GM21381 (cell line): ENCODE measurements around the gene ARID3A.

Experiments
- ATAC-seq: cut with Tn5 transposase; IDR thresholded peaks from one replicate; pipeline ENCODE4 v1.9.1; 2021; ENCODE audit warnings: mild to moderate bottlenecking, moderate library complexity; ENCODE audit not compliant: unreplicated experiment

Gene ARID3A

DNA sequence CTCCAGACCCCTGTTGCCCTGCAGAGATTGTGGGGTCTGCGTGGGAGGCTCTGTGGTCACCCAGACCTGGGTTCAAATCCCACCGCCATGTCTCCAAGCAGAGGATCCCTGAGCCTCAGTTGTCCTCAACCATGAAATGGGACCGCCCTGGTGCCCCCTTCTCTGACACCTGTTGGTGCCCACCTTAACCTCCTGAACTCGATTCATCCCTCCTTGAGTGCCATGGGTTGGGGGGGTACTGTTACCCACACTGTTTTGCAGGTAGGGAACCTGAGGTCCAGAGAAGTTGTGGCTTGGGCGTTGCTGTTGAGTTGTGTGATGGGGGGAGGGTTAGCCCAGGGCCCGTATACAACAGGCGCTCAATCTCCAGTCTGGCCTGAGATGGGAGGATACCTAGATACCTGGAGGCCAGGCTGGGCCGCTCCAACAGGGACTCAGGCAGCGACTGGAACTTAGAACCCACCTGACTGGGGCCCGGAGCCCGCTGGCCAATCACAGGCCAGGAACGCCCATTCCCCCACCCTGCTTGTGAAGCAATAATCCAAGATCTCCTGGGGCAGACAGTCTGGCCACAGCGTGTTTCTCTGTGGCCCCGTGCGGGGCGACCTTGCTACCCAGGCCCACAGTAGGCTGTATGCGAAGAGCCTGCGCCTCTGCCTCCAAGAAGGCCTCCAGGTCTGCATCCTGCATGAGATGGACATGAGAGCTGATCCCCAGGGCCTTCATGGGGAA lies 2.8 kb downstream of the ARID3A start:
- ATAC-seq, result no peak

DNA sequence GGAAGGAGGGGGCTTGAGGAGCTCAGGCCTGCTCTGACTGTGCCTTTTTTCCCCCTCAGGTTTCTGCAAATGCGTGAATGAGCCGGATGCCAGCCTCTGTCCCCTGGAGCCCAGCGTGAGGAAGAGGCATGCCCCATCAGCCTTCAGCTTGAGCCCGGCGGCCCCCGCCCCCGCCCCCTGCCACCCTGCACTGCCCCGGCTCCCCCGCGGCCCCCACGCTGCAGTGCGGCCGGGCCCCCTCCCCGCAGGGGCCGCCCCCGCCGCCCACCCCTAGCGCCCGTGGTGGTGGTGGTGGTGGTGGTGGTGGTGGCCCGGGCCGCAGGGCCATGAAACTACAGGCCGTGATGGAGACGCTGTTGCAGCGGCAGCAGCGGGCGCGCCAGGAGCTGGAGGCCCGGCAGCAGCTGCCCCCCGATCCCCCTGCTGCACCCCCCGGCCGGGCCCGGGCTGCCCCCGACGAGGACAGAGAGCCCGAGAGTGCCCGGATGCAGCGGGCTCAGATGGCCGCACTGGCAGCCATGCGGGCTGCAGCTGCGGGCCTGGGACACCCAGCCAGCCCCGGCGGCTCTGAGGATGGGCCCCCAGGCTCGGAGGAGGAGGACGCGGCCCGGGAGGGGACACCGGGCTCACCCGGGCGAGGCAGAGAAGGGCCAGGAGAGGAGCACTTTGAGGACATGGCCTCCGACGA lies 3.5 kb downstream of the ARID3A start:
- ATAC-seq, result no peak

DNA sequence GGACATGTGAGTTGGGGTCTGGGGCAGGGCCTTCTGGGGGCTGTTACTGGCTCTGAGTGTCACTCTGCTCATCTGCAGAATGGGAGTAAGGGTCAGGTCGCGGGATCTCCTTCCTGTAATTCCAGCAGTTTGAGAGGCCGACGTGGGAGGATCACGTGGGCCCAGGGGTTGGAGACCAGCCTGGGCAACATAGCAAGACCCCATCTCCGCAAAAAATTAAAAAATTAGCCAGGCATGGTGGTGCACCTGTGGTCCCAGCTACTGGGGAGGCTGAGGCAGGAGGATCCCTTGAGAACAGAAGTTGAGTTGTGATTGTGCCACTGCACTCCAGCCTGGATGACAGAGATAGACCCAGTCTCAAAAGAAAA lies 4.0 kb downstream of the ARID3A start:
- no peak for ATAC-seq

DNA sequence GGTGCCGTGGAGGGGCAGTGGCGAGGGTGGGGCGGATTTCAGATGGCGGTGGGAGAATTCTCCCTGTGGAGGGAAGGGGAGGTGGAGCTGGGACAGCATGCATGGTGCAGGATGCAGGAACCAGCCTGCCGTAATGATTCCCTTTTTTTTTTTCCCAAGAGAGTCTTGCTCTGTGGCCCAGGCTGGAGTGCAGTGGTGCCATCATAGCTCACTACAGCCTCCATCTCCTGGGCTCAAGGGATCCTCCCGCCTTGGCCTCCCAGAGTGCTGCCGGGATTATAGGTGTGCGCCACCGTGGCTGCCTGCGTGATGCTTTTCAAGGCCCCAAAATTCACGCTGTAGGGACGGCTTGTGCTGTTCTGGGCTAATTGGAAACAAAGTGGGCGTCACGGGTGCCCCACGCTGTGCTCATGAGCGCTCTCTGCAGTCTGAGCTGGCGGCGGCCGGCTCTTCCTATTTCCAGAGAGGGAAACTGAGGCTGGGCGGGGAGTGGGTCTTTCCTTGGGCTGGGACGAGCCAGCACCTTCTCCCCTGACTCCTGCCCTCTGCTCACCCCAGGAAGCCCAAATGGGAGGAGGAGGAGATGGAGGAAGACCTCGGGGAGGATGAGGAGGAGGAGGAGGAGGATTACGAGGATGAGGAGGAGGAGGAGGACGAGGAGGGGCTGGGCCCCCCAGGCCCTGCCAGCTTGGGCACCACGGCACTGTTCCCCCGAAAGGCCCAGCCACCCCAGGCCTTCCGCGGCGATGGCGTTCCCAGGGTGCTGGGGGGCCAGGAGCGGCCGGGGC lies 6.2 kb downstream of the ARID3A start:
- ATAC-seq, result no peak

DNA sequence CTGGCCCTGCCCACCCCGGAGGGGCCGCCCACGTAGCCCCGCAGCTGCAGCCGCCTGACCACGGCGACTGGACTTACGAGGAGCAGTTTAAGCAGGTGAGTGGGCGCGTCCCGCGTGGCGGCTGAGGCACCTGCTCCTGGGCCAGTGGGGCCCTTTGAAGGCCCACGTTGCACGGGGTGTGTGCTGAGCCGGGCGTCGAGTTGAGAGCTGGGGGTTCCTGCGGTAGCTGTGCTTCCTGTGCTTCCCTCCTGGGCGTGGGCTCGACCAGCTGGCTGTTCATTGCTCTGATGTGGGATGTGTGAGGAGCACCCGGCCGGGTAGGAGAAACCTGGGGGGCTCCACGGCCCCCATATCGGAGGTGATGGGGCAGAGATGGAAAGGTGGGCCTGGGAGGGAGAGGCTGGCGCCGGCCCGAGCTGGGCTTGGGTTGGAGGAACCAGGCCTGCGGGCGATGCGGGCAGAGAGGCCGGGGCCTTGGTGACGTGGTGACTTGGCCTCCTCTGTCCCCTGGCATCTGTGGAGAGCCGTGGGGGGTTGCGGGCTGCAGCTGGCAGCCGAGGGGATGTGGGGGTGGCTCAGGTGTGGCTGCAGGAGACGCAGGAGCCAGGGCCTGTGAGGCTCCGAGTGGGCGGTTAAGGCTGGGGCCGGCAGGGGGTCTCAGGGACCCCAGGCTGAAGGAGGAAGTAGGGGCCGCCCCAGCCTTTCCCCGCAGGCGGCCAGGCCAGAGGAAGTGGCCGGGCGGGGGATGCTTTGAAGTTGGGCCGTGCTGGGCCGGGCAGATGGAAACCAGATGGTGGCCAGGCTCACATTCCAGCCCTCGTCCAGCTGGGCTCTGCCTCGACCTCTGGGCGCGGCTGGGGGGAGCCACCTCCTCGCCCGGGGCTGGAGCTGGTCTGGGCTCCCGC lies 7.1 kb downstream of the ARID3A start:
- no peak for ATAC-seq

DNA sequence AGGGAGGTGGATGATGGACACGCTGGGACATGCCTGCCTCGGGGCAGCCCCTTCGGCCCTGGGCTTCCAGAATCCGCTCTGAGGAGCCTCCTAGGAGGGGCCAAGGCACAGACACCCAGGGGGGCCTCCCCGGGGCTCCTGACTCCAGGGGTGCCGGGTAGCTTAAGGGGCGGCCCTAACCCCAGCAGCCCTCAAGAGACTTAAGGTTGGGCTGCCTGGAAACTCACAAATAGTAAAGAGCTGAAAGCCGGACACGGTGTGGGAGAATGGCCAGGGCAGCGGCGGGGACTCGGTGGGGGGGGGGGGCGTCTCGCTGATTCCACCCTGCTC lies 7.7 kb downstream of the ARID3A start:
- no peak for ATAC-seq

DNA sequence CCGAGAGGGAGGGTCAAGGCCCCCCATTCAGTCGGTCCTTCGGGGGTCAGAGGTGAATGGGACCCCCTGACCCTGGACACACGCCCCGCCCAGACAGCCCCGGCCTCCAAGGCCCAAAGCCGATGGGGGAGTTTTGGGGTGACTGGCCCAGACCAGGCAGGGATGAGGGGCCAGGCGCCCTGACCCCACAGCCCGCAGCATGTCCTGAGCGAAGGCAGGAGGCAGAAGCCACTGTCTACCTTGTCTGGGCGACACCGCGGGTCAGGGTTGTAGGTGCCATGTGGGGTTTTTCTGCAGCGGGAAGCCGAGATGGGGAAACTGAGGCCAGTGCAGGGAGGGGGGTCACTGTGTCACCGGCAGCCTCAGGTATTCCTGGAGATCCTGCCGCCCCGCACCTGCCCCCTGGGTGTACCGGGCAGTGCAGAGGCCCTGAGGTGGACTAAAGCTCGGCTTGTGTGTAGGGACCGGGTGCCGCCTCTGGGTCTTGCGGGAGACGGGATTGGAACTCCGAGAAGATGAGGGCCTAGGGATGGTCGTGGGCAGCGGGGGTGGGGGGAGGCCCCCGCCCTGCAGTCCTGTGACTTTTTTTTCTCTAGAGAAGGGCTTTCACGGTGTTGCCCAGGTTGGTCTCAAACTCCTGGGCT lies 8.5 kb downstream of the ARID3A start:
- no peak for ATAC-seq

DNA sequence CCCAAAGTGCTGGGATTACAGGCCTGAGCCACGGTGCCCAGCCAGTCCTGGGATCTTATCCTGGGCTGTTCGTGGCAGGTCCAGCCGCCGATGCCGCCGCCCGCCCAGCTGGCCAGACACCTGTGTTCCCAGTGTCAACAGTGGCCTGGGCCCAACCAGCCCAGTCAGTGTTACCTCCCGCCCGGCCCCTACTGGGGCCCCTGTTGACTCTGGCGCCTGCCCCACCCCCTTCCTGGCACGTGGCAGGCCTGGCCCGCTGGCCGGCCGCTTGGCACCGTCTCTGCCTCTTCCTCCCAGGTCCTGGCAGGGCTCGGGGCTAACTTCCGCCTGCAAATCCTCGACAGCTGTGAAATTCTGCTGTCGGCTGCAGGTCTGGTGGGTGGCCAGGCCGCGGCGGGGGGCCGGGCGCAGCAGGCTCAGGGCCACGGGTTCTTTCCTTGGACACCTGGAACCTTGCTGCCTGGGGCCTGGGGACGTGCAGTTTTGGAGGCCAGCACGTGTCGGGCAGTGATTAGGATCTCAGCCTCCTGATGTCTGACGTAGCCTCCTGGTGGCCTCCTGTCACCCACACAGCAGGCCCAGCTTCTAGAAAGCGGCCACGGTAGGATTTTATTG lies 9.1 kb downstream of the ARID3A start:
- no peak for ATAC-seq

DNA sequence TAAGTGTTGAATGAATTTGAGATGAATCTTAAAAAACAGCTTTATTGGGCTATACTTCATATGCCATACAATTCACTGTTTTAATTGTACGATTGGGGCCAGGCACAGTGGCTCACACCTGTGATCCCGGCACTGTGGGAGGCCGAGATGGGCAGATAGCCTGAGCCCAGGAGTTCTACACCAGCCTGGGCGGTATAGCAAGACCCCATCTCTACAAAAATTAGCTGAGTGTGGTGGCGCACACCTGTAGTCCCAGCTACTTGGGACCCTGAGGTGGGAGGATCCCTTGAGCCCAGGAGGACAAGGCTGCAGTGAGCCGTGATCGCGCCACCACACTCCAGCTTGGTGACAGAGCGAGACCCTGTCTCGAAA lies 10.3 kb downstream of the ARID3A start:
- ATAC-seq, result no peak

DNA sequence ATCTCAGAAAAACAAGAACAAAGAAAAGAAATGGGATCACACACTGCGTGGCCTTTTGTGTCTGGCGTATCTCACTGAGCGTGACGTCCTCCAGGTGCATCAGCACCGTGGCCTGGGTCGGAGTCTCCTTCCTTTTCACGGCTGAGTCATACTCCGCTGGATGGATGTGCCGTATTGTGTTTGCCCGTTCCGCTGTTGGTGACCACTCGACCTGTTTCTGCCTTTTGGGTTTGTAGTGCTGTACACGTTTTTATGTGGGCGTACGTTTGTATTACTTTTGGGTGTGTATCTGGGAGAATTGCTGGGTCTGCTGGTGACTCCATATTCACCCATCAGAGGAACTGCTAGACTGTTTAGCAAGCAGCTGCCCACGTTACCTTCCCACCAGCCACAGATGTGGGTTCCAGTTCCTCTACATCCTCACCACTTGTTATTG lies 11.4 kb downstream of the ARID3A start:
- ATAC-seq, result no peak

DNA sequence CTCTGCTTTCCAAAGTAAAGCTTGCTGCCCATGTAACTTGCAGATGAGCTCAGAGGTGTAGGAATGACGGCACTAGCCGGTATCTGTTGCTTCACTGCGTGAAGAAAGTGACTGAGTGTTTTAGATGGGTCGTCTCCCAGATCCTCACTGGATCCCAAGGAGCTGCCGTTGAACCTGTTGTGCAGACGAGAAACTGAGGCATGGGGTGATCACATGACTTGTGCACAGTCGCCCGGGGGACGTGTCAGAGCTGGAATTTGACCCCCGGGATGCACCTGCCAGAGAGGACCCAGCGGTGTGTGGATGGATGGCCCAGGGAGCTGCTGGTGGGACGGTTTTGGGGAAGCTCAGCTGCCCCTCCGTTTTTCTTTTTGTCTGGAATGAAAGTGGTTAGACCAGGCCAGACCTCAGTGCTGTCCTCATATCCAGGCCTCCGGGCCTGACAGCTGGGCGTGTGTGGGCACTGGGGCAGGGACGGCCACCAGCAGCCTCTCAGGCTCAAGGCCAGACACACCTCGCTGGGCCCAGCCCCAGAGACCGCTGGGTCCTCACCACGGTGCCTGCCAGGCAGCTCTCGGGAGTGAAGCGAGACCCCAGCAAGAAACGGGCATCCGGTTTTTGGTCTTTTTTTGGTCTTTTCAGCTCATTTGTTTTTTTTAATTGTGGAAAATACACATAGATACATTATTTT lies 12.5 kb downstream of the ARID3A start:
- ATAC-seq, result no peak

DNA sequence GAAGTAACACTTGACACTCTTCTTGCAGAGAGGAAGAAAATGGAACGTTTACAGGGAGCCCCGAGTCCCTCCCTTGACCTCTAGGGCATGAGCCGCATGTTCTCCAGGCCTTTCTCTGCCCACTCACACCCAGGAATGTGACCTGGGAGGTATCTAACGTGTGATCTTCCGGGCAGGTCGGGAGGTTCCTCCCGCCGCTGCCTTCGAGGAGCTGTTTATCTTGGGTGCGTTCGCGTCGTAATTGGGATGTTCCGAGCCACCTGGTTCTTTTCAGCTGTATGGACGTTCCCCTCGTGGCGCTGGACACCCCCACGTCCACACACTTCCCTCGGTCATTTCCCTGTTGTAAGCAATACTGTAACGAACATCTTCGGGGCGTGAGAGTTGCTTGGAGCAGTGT lies 13.6 kb downstream of the ARID3A start:
- ATAC-seq, result no peak

DNA sequence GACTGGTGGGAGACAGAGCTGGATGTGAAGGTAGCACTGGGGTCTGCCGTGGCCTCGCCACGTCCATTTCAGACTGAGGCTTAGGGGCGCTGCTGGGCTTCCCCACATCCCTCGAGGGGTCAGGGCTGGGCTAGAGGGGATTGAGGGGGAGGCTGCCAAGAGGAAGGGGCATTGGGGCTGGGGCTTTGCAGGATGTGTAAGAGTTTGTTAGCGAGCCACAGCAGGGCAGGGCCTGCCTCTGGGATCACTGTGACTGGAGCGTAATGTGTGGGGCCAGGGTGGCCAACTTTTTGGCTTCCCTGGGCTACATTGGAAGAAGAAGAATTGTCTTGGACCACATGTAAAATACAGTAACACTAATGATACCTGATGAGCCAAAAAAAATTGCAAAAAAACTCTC lies 14.1 kb downstream of the ARID3A start:
- ATAC-seq, result no peak

DNA sequence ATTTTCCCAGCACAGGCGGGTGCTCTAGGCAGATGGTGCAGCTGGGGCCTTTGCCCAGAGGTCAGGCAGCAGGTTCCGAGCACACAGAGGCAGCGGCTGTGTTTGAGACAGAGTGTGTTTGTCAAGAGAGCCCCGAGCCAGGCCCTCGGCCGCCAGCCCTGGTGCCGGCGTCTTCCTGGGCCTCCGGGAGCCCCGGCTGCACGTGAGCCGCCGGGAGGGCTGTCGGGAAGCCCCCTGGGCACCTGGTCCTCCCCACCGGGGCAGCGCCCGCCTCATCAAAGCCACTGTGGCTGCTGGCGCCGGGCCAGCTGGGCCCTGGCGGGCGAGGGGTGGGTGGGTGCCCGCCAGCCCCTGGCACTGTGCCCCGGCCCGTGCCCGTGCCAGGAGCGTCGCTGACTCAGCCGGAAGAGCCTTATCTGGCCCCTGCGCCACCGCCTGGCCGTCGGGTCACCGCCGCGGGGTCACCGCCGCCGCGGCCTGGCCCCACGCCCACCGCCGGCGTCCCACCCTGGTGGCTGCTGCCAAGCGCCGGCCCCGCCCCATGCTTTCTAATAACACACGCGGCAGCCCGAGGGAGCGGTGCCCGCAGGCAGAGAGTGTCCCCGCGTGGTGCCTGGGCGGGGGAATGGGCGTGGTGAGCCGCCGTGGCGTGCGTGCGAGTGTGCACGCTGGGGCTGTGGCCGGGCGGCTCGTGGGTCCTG lies 14.9 kb downstream of the ARID3A start:
- peak; percentile 55 for ATAC-seq

DNA sequence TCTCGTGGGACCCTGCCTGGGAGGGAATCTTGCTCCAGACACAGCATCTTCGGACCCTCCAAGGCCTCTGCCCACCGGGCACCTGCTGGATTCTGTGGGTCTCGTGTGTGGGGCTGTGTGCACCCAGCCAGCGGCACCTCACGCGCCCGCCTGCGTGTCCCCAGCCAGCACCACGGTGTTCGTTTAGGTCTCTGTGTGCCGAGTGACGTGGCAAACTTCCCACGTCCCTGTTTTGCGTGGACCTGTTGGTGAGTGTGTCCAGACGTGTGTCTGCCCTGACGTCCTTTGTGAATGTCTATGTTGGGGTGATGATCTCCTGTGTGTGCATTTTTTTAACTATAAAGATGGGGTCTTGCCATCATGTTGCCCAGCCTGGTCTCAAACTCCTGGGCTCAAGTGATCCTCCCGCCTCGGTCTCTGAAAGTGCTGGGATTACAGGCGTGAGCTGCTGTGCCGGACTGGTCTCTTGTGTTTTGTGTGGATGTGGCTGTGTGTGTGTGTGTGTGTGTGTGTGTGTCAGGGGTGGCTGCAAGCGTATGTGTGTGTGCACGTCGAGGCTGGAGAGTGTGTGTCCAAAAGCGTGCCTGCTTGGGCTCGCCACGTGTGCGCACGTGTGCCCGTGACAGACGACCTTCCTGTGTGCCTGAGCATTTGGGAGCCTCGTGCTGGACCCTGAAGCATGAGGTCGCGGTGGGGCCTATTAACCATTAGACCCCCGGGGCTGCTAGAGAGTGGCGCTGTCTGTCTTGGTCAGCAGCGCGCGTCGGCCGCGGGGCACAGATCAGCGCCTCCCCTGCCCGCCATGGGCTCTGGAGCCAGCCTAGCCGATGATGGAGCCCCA lies 15.7 kb downstream of the ARID3A start:
- no peak for ATAC-seq

DNA sequence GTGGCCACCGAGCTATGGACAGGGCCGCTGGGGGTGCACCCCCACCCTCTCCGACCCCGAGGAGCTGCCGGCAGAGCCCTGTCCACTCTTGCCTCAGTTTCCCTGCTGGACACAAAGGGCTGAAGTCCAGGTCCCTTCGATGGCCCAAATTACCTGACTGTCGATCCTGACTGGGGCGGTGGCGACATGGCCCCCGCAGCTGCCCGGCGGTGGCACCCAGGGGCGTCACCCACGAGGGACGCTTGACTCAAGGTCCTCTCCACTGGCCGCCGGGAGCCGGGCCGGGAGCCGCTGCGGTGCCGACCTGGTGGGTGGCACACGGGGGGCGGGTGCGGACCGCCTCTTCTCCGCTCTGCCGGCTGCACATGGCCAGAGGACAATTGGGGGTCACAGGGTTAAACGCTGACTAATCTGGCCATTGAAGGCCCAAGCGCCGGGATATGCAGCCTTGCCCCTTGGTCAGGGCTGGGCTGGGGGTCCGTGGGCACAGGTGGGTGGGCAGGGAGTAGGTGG lies 16.4 kb downstream of the ARID3A start:
- no peak for ATAC-seq

DNA sequence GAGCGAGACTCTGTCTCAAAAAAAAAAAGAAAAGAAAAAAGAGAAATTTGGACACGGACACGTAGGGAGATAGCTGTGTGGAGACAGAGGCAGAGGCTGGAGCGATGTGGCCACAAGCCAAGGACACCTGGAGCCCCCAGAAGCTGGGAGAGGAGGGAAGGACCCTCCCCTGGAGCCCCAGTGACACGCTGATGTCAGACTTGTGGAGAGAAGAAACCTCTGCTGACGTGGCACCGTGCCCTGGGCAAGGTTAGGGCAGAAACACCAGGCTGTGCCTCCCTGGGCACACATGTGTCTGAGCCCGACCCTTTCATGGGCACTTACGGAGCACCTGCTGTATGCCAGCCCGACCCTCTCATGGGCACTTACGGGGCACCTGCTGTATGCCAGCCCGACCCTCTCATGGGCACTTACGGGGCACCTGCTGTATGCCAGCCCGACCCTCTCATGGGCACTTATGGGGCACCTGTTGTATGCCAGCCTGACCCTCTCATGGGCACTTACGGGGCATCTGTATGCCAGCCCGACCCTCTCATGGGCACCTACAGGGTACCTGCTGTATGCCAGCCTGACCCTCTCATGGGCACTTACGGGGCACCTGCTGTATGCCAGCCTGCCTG lies 17.8 kb downstream of the ARID3A start:
- no peak for ATAC-seq
